Neuronal stem cell (in vitro differentiated cells): Measurements from ENCODE around the gene HELT.
"Not testable (repeated sequence)": the region's sequence is repeated elsewhere in the genome, so short reads cannot be mapped to it uniquely, and the experiment has no call there.

ENCODE experiments used
- DNase-seq: peaks from one replicate; pipeline ENCODE4 v3.0.0-alpha.2; 2013; ENCODE audit warnings: low spot score
- H2AFZ ChIP-seq: one replicate; pipeline ENCODE4 v1.6.1; 2013; ENCODE audit warnings: mild to moderate bottlenecking, low read length, inconsistent platforms
- H2AK5ac ChIP-seq: 2 replicates; pipeline ENCODE4 v1.6.1; 2013; ENCODE audit warnings: low read depth, mild to moderate bottlenecking, inconsistent platforms, low read length, moderate library complexity, mixed read lengths
- H2BK120ac ChIP-seq: 2 replicates; pipeline ENCODE4 v1.6.1; 2013; ENCODE audit warnings: low read depth, mild to moderate bottlenecking, inconsistent platforms, low read length, moderate library complexity, mixed read lengths
- H2BK12ac ChIP-seq: one replicate; pipeline ENCODE4 v1.6.1; 2013; ENCODE audit warnings: low read length, inconsistent platforms
- H2BK15ac ChIP-seq: 2 replicates; pipeline ENCODE4 v1.6.1; 2013; ENCODE audit warnings: mild to moderate bottlenecking, low read length, inconsistent platforms, mixed read lengths
- H2BK5ac ChIP-seq: one replicate; pipeline ENCODE4 v1.6.1; 2013; ENCODE audit warnings: inconsistent platforms, mild to moderate bottlenecking, low read length, moderate library complexity
- H3K14ac ChIP-seq: one replicate; pipeline ENCODE4 v1.6.1; 2013; ENCODE audit warnings: low read length, inconsistent platforms
- H3K18ac ChIP-seq: 2 replicates; pipeline ENCODE4 v1.6.1; 2013; ENCODE audit warnings: low read length, inconsistent platforms
- H3K23ac ChIP-seq: 2 replicates; pipeline ENCODE4 v1.6.1; 2013; ENCODE audit warnings: low read depth, mild to moderate bottlenecking, mixed read lengths, low read length, inconsistent platforms; ENCODE audit not compliant: poor library complexity
- H3K27ac ChIP-seq: replicated peaks from 3 replicates; pipeline ENCODE4 v1.5.1; 2013; ENCODE audit warnings: low read length, inconsistent platforms
- H3K27me3 ChIP-seq, 3 experiments: 2 replicates each; pipeline ENCODE4 v1.6.1; 2013; ENCODE audit warnings: low read length in 3 of 3, mild to moderate bottlenecking in 2 of 3, inconsistent platforms in 1 of 3, low read depth in 1 of 3, mixed read lengths in 1 of 3, moderate library complexity in 1 of 3; ENCODE audit not compliant: control insufficient read depth in 3 of 3, insufficient read depth in 3 of 3
- H3K36me3 ChIP-seq, 2 donors: replicated peaks in 1 of 2; 2 replicates each; pipeline ENCODE4 v1.6.1; 2013; ENCODE audit warnings: low read length in 2 of 2; ENCODE audit not compliant: control insufficient read depth in 2 of 2, insufficient read depth in 2 of 2
- H3K4ac ChIP-seq: 2 replicates; pipeline ENCODE4 v1.6.1; 2013; ENCODE audit warnings: inconsistent platforms, mild to moderate bottlenecking, low read length, moderate library complexity
- H3K4me1 ChIP-seq, 2 donors: 1 replicate in 1 of 2; 2 replicates in 1 of 2; pipeline ENCODE4 v1.6.1; 2013; ENCODE audit warnings: low read length in 2 of 2, low read depth in 1 of 2; ENCODE audit not compliant: control insufficient read depth in 2 of 2, insufficient read depth in 1 of 2
- H3K4me2 ChIP-seq: one replicate; pipeline ENCODE4 v1.6.1; 2013; ENCODE audit warnings: mild to moderate bottlenecking, low read length, inconsistent platforms; ENCODE audit not compliant: insufficient read depth, poor library complexity, severe bottlenecking
- H3K4me3 ChIP-seq, 2 donors: 2 replicates each; pipeline ENCODE4 v1.5.1; 2013; ENCODE audit warnings: low read length in 2 of 2, mild to moderate bottlenecking in 2 of 2, inconsistent platforms in 1 of 2, moderate library complexity in 1 of 2
- H3K79me1 ChIP-seq: one replicate; pipeline ENCODE4 v1.6.1; 2013; ENCODE audit warnings: low read depth, mild to moderate bottlenecking, inconsistent platforms, low read length, moderate library complexity
- H3K9ac ChIP-seq: one replicate; pipeline ENCODE4 v1.6.1; 2013; ENCODE audit warnings: mild to moderate bottlenecking, low read depth, low read length, inconsistent platforms; ENCODE audit not compliant: poor library complexity
- H3K9me3 ChIP-seq, 2 donors: replicated peaks in 1 of 2; 2 replicates each; pipeline versions ENCODE3 to v1.6.1; 2013; ENCODE audit warnings: low read length in 2 of 2, mild to moderate bottlenecking in 2 of 2, inconsistent platforms in 1 of 2, low read depth in 1 of 2, mixed read lengths in 1 of 2, moderate library complexity in 1 of 2; ENCODE audit not compliant: control insufficient read depth in 2 of 2, insufficient read depth in 1 of 2
- H4K8ac ChIP-seq: one replicate; pipeline ENCODE4 v1.6.1; 2013; ENCODE audit warnings: low read depth, mild to moderate bottlenecking, inconsistent platforms, low read length, moderate library complexity
- H4K91ac ChIP-seq: one replicate; pipeline ENCODE4 v1.6.1; 2013; ENCODE audit warnings: low read length, low read depth, mild to moderate bottlenecking, inconsistent platforms; ENCODE audit not compliant: poor library complexity
- whole genome bisulfite sequencing, 2 donors: extraction: QIAGEN DNeasy Blood & Tissue Kit; methylation state at CpG; one replicate each; pipeline ENCODE4 v1.1.7; 2013; ENCODE audit warnings: missing lambda C conversion rate in 2 of 2, mixed read lengths in 1 of 2; ENCODE audit not compliant: insufficient read length in 2 of 2, insufficient replicate concordance in 1 of 2; ENCODE audit errors: extremely low coverage in 2 of 2; 5-methylcytosine and 5-hydroxymethylcytosine counted together

HELT gene

DNA sequence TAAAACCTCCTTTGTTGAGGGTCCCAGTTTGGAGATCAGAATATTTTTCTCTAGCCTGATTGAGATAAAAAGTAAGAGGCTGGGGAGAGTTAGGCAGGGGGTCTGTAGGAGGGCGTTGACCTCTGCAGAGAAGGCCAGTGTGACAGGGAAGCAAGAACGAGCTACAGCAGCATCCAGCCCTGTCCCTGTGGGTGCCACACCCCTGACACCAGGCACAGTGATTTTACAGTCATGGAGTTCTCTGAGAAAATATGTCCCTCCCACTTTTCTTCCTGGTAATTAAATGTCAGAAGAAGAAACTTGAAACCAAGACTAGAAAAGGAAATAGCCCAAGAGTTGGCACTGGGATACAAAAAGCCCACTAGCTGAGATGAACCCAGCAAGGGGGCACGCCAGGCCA lies 25.0 kb upstream of the HELT start:
- Histone ChIP-seq H3K27ac (no peak overlapping the region), H3K4me1 (no peaks in the 10 kb centered on the region), H3K4me2 (no peak overlapping the region), H2AK5ac (no peak overlapping the region), H3K9ac (no peak overlapping the region), H3K4me3 (no peak overlapping the region), H3K4ac (no peak overlapping the region), H2BK120ac (no peak overlapping the region), H3K18ac (no peak overlapping the region), H4K8ac (no peak overlapping the region), H3K14ac (no peak overlapping the region), H3K36me3 (no peaks in the 10 kb centered on the region), H2BK15ac (no peak overlapping the region), H3K9me3 (no peaks in the 10 kb centered on the region), H3K27me3 (peaks cover 0 to 22% (median 0%) of the 10 kb centered on the region in 3 experiments), H3K79me1 (no peaks in the 10 kb centered on the region), H3K23ac (no peak overlapping the region), H4K91ac (no peak overlapping the region), H2BK5ac (no peak overlapping the region), H2BK12ac (no peak overlapping the region), H2AFZ (no peak overlapping the region)
- DNase-seq: no peak
- no CpG with 5 or more reads among the region's 3 CpGs for WGBS, 2 donors

- no peaks in the 10 kb centered on the region for H3K36me3 ChIP-seq
- H2BK5ac ChIP-seq: no peak overlapping the region
- no peak overlapping the region for H2AFZ ChIP-seq
- no peaks in the 10 kb centered on the region for H3K9me3 ChIP-seq
- no peak overlapping the region for H3K18ac ChIP-seq
- no peak overlapping the region for H3K4ac ChIP-seq
- H2BK12ac ChIP-seq: no peak overlapping the region
- no peak overlapping the region for H3K9ac ChIP-seq
- H3K4me1 ChIP-seq: no peaks in the 10 kb centered on the region
- H4K91ac ChIP-seq: no peak overlapping the region
- H3K14ac ChIP-seq: peak overlapping the region; percentile 77
- H3K4me2 ChIP-seq: no peak overlapping the region
- peaks cover 0 to 22% (median 0%) of the 10 kb centered on the region in 3 experiments for H3K27me3 ChIP-seq
- no peak for DNase-seq
- no peak overlapping the region for H2AK5ac ChIP-seq
- no peak overlapping the region for H3K4me3 ChIP-seq
- H4K8ac ChIP-seq: no peak overlapping the region
- no peaks in the 10 kb centered on the region for H3K79me1 ChIP-seq
- WGBS, 2 donors: no CpG with 5 or more reads among the region's 18 CpGs
- H2BK120ac ChIP-seq: no peak overlapping the region
- H2BK15ac ChIP-seq: no peak overlapping the region
- no peak overlapping the region for H3K23ac ChIP-seq
- H3K27ac ChIP-seq: no peak overlapping the region
Measured at GRCh38 chr4:184994010-184994622, 24.2 kb upstream of the HELT start.

DNA sequence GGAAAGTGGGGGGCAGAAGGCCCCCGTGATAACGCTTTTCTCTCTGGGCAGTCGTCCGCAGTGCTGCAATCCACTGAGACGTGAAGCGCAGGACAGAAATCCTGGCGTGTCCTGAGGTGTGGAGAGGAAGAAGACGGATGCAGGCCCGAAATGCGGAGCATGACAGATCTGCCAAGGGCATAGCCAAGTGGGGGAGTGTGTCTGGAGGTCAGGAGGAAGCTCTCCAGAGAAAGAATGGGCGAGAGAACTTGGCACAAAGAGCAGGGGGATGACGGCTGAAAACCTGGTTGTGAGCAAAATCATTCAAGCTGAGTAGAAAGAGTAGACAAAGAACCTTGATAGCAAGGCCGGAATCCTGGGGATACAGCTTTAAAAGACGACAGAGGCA lies 23.7 kb upstream of the HELT start:
- Histone ChIP-seq H2BK12ac (no peak overlapping the region), H3K4ac (no peak overlapping the region), H2AK5ac (no peak overlapping the region), H3K4me3 (no peak overlapping the region), H3K9me3 (no peaks in the 10 kb centered on the region), H3K79me1 (no peaks in the 10 kb centered on the region), H3K36me3 (no peaks in the 10 kb centered on the region), H4K91ac (no peak overlapping the region), H3K18ac (no peak overlapping the region), H3K27ac (no peak overlapping the region), H2AFZ (no peak overlapping the region), H3K4me2 (no peak overlapping the region), H3K27me3 (peaks cover 0 to 22% (median 0%) of the 10 kb centered on the region in 3 experiments), H3K23ac (no peak overlapping the region), H4K8ac (no peak overlapping the region), H3K9ac (no peak overlapping the region), H3K4me1 (no peaks in the 10 kb centered on the region), H2BK5ac (no peak overlapping the region), H2BK120ac (no peak overlapping the region), H2BK15ac (no peak overlapping the region), H3K14ac (no peak overlapping the region)
- no peak for DNase-seq
- no CpG with 5 or more reads among the region's 14 CpGs for WGBS, 2 donors

DNA sequence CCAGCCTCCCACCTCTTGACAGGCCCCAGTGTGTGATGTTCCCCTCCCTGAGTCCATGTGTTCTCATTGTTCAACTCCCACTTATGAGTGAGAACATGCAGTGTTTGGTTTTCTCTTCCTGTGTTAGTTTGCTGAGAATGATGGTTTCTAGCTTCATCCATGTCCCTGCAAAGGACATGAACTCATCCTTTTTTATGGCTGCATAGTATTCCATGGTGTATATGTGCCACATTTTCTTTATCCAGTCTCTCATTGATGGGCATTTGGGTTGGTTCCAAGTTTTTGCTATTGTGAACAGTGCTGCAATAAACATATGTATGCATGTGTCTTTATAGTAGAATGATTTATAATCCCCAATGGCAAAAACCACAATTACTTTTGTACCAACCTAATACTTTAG lies 20.6 kb upstream of the HELT start:
- H3K27ac ChIP-seq, H3K9ac ChIP-seq, H4K91ac ChIP-seq, H2BK120ac ChIP-seq, H2AK5ac ChIP-seq, DNase-seq, H2BK15ac ChIP-seq, H3K9me3 ChIP-seq, H3K36me3 ChIP-seq, H3K14ac ChIP-seq, H2AFZ ChIP-seq, H3K23ac ChIP-seq, H3K4ac ChIP-seq, H2BK12ac ChIP-seq, H3K4me2 ChIP-seq, H4K8ac ChIP-seq, H3K4me3 ChIP-seq, H3K79me1 ChIP-seq, H2BK5ac ChIP-seq, H3K18ac ChIP-seq, H3K4me1 ChIP-seq: not testable (repeated sequence)
- H3K27me3 ChIP-seq: peaks cover 0 to 15% (median 0%) of the 10 kb centered on the region in 3 experiments
